Small intestine (tissue), 16 donors: ENCODE results near the gene XBP1. TPM values are rescaled to one million over a fixed set of nuclear protein-coding genes. Genes with fewer than 3 reads are reported as not detected.
"Not testable (repeated sequence)": the region's sequence is repeated elsewhere in the genome, so short reads cannot be mapped to it uniquely, and the experiment has no call there.

Source experiments
- DNase-seq, 2 donors: peaks; one replicate each; pipeline versions ENCODE4 v3.0.0 to v3.0.0-alpha.2; 2013
- FAIRE-seq: peaks from 2 replicates; lab custom pipeline; 2012; peaks lifted over from hg19 to GRCh38; lab: Jason Lieb, UNC
- H3K27ac ChIP-seq, 3 donors: one replicate each; pipeline ENCODE4 v1.5.1; 2013; ENCODE audit warnings: low read length in 2 of 3, mild to moderate bottlenecking in 2 of 3, control low read depth in 1 of 3, inconsistent platforms in 1 of 3, low read depth in 1 of 3, moderate library complexity in 1 of 3
- H3K27me3 ChIP-seq, 3 donors: one replicate each; pipeline ENCODE4 v1.6.1; 2013; ENCODE audit warnings: low read length in 3 of 3, inconsistent platforms in 1 of 3; ENCODE audit not compliant: control insufficient read depth in 3 of 3, insufficient read depth in 3 of 3
- H3K36me3 ChIP-seq, 3 donors: one replicate each; pipeline ENCODE4 v1.6.1; 2013; ENCODE audit warnings: low read length in 3 of 3, inconsistent platforms in 1 of 3, low read depth in 1 of 3, mild to moderate bottlenecking in 1 of 3, moderate library complexity in 1 of 3; ENCODE audit not compliant: control insufficient read depth in 3 of 3, insufficient read depth in 2 of 3
- H3K4me1 ChIP-seq, 3 donors: one replicate each; pipeline ENCODE4 v1.6.1; 2013; ENCODE audit warnings: low read length in 2 of 3, inconsistent platforms in 1 of 3, low read depth in 1 of 3, mild to moderate bottlenecking in 1 of 3, moderate library complexity in 1 of 3; ENCODE audit not compliant: control insufficient read depth in 3 of 3, insufficient read depth in 2 of 3
- H3K4me3 ChIP-seq, 3 donors: one replicate each; pipeline ENCODE4 v1.5.1; 2013; ENCODE audit warnings: low read length in 3 of 3, control low read depth in 1 of 3, inconsistent platforms in 1 of 3, low read depth in 1 of 3, mild to moderate bottlenecking in 1 of 3, moderate library complexity in 1 of 3
- H3K9me3 ChIP-seq, 2 donors: one replicate each; pipeline ENCODE4 v1.6.1; 2013; ENCODE audit warnings: low read depth in 1 of 2, low read length in 1 of 2; ENCODE audit not compliant: control insufficient read depth in 2 of 2, insufficient read depth in 1 of 2
- WGBS, 3 donors: extraction: QIAGEN DNeasy Blood & Tissue Kit; methylation state at CpG; one replicate each; pipeline ENCODE4 v1.1.7; 2013; 5-methylcytosine and 5-hydroxymethylcytosine counted together
- long read RNA-seq, 10 donors: transcript quantifications; one replicate each; lab custom pipeline, GENCODE V29; 2026
- polyA plus RNA-seq, 4 donors: library from polyadenylated mRNA; stranded (reverse) in 3 of 4; unstranded in 1 of 4; fragments of 200-250 nt in 3 of 4; fragments of 120-200 nt in 1 of 4; gene quantifications; one replicate each; pipeline versions ENCODE4 v1.2.1 to v1.2.3, GENCODE V29; 2013
- donor health status: healthy with polysubstance abuse.
- donor health status: control.
- donor health status: control.
- donor health status: Bipolar disorder and iron deficiency.
- donor health status: healthy.

The XBP1 gene
- polyA plus RNA-seq = 100 to 1,000 TPM in 3 of 4 donors, 10 to 100 TPM in 1; 60.2 to 263 (median 173) TPM
- long read RNA-seq, donor 1, transcript XBP1-205 (2 exons, 520 nt) = minor isoform, 11 of 223 reads
- long read RNA-seq, donor 1, transcript XBP1-201 (5 exons, 1,850 nt) = major isoform, 184 of 223 reads
- long read RNA-seq, donor 1, transcript XBP1-206 (2 exons, 2,173 nt) = minor isoform, 11 of 223 reads
- long read RNA-seq, donor 1, partial matches to known transcripts = 11 of 223 reads
- long read RNA-seq, donor 1, other reads (novel, unspliced or antisense) = 5 of 223 reads
- long read RNA-seq, donor 2, transcript XBP1-201 (5 exons, 1,850 nt) = major isoform, 55 of 60 reads
- long read RNA-seq, donor 2, transcript XBP1-206 (2 exons, 2,173 nt) = minor isoform, 5 of 60 reads
- long read RNA-seq, donor 2, partial matches to known transcripts = 0 of 60 reads
- long read RNA-seq, donor 2, other reads (novel, unspliced or antisense) = 0 of 60 reads
- long read RNA-seq, donor 3, transcript XBP1-206 (2 exons, 2,173 nt) = minor isoform, 5 of 99 reads
- long read RNA-seq, donor 3, transcript XBP1-205 (2 exons, 520 nt) = minor isoform, 6 of 99 reads
- long read RNA-seq, donor 3, transcript XBP1-201 (5 exons, 1,850 nt) = major isoform, 88 of 99 reads
- long read RNA-seq, donor 3, partial matches to known transcripts = 0 of 99 reads
- long read RNA-seq, donor 3, other reads (novel, unspliced or antisense) = 0 of 99 reads
- long read RNA-seq, donor 4, partial matches to known transcripts = 0 of 2 reads
- long read RNA-seq, donor 4, other reads (novel, unspliced or antisense) = 0 of 2 reads
- long read RNA-seq, donor 5, transcript XBP1-201 (5 exons, 1,850 nt) = major isoform, 23 of 27 reads
- long read RNA-seq, donor 5, partial matches to known transcripts = 0 of 27 reads
- long read RNA-seq, donor 5, other reads (novel, unspliced or antisense) = 0 of 27 reads
- long read RNA-seq, donor 6, transcript XBP1-201 (5 exons, 1,850 nt) = major isoform, 76 of 81 reads
- long read RNA-seq, donor 6, partial matches to known transcripts = 0 of 81 reads
- long read RNA-seq, donor 6, other reads (novel, unspliced or antisense) = 0 of 81 reads
- long read RNA-seq, donor 7, transcript XBP1-201 (5 exons, 1,850 nt) = major isoform, 59 of 65 reads
- long read RNA-seq, donor 7, partial matches to known transcripts = 0 of 65 reads
- long read RNA-seq, donor 7, other reads (novel, unspliced or antisense) = 0 of 65 reads
- long read RNA-seq, donor 8, partial matches to known transcripts = 0 of 3 reads
- long read RNA-seq, donor 8, other reads (novel, unspliced or antisense) = 0 of 3 reads
- long read RNA-seq, donor 9, transcript XBP1-201 (5 exons, 1,850 nt) = major isoform, 20 of 26 reads
- long read RNA-seq, donor 9, partial matches to known transcripts = 0 of 26 reads
- long read RNA-seq, donor 9, other reads (novel, unspliced or antisense) = 0 of 26 reads
- long read RNA-seq, donor 10, transcript XBP1-201 (5 exons, 1,850 nt) = major isoform, 99 of 114 reads
- long read RNA-seq, donor 10, transcript XBP1-205 (2 exons, 520 nt) = minor isoform, 12 of 114 reads
- long read RNA-seq, donor 10, partial matches to known transcripts = 0 of 114 reads
- long read RNA-seq, donor 10, other reads (novel, unspliced or antisense) = 0 of 114 reads

DNA sequence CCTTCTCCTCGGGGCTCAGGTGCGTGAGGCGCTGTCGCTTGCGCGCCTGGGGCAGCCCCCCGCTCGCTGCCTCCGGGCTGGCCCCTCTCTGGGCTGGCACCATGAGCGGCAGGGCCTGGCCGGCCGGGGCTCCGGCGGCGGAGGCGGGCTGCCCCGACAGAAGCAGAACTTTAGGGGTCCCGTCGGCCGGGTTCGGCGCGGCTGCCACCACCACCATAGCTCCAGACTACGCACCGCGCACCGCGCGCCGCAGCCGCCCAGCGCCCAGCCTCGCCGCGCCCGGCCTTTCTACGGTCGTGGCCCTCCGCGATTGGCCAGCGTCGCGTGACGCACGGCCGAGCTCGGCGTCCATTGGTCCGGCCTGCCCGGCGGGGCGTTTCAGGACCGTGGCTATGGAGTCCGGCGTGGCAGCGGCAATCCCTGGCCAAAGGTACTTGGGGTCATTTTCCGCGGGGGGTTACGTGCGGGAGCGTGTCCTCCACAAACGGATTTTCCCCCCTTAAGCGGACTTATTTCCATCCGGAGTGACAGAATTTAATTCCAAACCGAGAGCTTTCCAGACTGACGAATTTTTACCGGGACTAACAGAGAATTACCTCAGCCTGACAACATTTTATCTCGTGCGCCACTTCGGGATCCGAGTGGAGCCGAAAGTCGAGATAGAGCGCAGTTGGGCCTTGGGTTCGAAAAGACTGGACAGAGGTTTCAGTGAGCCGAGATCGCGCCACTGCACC, at the start of gene XBP1:
XBP1 (minus strand) TSS at position 262 of the 734 bp plus-strand sequence.
- FAIRE-seq = no peak
- no peaks in the 10 kb centered on the region for H3K27me3 ChIP-seq
- H3K9me3 ChIP-seq = no peaks in the 10 kb centered on the region
- peak within 1 kb of the TSS; percentile 88 to 96 (median 91) for H3K4me3 ChIP-seq
- H3K36me3 ChIP-seq = peaks cover 9 to 22% (median 15%) of the 10 kb centered on the region in 3 donors
- H3K27ac ChIP-seq = peak within 1 kb of the TSS; percentile 96 to 99 (median 99)
- H3K4me1 ChIP-seq = peaks cover 0 to 29% (median 14%) of the 10 kb centered on the region in 3 donors
- WGBS, 3 donors = 0% methylated on average over 59 to 78 of the region's 78 CpGs
- DNase-seq = peak; percentile 94 to 99

DNA sequence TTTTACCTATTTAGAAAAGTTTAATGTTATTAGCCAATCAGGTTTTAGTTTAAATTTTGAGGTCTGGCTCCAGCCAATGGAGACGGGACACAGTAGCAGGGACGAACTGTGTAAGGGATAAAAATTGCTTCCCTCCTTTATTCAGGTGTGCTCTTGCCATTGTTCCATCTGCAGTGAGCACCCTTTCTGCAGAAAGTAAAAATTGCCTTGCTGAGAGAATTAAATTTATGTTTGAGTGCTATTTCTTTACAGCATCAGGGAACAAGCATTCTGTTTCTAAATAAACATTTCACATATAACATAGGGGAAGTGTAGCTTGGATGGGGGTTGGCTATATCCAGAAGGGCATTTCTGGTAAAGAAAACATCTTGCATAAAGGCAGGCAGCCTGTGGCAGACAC, 46.6 kb upstream of the XBP1 start:
- Histone ChIP-seq H3K27ac (no peak overlapping the region), H3K4me1 (no peaks in the 10 kb centered on the region), H3K4me3 (no peak overlapping the region), H3K9me3 (peaks cover 0 to 17% of the 10 kb centered on the region in 2 donors), H3K27me3 (no peaks in the 10 kb centered on the region), H3K36me3 (no peaks in the 10 kb centered on the region)
- FAIRE-seq = no peak
- DNase-seq = no peak
- WGBS, 3 donors = 91 to 94% (median 94%) methylated on average over 2 of the region's 2 CpGs

DNA sequence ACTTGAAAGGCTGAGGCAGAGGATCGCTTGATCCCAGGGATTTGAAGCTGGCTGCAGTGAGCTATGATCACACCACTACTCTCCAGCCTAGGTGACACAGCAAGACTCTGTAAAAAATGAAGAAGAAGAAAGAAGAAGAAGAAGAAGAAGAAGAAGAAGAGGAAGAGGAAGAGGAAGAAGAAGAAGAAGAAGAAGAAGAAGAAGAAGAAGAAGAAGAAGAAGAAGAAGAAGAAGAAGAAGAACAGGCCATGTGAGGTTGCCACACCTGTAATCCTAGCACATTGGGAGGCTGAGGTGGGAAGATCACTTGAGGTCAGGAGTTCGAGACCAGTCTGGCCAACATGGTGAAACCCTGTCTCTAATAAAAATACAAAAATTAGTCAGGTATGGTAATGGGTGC, 43.9 kb upstream of the XBP1 start:
- WGBS, 3 donors = 75 to 92% (median 91%) methylated on average over 2 of the region's 2 CpGs
- H3K4me3 ChIP-seq, H3K4me1 ChIP-seq, H3K36me3 ChIP-seq, H3K27me3 ChIP-seq, FAIRE-seq, DNase-seq, H3K27ac ChIP-seq: not testable (repeated sequence)
- peaks cover 0 to 17% of the 10 kb centered on the region in 2 donors for H3K9me3 ChIP-seq

DNA sequence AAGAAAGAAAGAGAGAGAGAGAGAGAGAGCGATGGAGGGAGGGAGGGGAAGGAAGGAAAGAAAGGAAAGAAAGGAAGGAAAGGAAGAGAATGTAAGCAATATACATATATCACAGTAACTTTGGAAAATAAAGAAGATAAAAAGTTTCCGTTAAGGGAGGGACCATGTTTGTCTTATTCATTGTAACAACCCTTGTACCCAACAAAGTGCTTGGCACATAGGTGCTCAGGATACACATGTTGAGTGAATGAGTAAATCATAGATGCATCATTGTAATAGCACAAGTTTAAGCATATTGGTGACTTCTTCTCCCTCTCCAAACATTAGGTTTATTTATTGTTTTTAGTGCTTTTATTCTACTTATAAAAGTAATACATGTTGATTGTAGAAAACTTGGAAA, 43.3 kb upstream of the XBP1 start:
- H3K4me1 ChIP-seq = no peaks in the 10 kb centered on the region
- DNase-seq (peak in 1 of 2 donors; percentile 50), FAIRE-seq (no peak)
- no peak overlapping the region for H3K27ac ChIP-seq
- 54 to 76% (median 54%) methylated on average over 2 of the region's 2 CpGs for WGBS, 3 donors
- H3K36me3 ChIP-seq = peaks cover 0 to 2% (median 0%) of the 10 kb centered on the region in 3 donors
- H3K4me3 ChIP-seq = no peak overlapping the region
- H3K27me3 ChIP-seq = no peaks in the 10 kb centered on the region
- H3K9me3 ChIP-seq = peaks cover 0 to 17% of the 10 kb centered on the region in 2 donors

DNA sequence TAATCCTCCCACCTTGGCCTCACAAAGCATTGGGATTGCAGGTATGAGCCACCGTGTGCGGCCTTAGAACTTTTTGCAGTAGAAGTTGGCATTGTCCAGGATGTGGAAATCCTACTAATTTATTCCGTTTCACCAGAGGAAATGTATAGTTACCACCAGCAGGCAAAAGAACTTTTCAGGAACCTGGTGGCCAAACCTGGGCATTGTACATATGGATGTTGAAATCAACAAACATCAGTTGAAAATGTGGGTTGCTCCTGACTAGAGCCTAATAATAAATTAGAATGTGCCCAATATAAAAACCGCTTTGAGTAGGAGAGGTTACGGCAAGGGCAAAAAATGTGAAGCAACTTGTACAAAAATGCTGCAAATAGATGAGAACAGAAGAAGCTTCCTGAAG, 40.7 kb upstream of the XBP1 start:
- Histone ChIP-seq H3K36me3 (peaks cover 0 to 4% (median 0%) of the 10 kb centered on the region in 3 donors), H3K9me3 (no peaks in the 10 kb centered on the region), H3K27ac (no peak overlapping the region), H3K4me1 (no peaks in the 10 kb centered on the region), H3K27me3 (no peaks in the 10 kb centered on the region), H3K4me3 (no peak overlapping the region)
- 91 to 94% (median 93%) methylated on average over 5 of the region's 5 CpGs for WGBS, 3 donors
- FAIRE-seq (no peak), DNase-seq (no peak)

DNA sequence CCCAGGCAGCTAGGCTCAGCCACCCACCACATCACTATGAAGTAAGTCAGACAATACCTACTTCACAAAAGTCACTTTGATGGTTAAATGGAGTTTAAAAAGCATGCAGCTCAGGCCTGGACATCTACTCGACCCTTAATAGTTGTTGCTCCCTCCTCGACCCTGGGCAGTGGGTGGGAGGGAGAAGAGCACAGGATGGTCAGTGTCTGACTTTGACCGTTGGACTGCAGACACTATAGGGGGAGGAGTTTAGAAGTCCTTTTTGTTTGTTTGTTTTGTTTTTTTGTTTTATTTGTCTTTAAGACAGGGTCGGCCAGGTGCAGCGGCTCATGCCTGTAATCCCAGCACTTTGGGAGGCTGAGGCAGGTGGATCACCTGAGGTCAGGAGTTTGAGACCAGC, 38.6 kb upstream of the XBP1 start:
- FAIRE-seq = no peak
- Histone ChIP-seq H3K4me1 (no peaks in the 10 kb centered on the region), H3K27me3 (no peaks in the 10 kb centered on the region), H3K4me3 (no peak overlapping the region), H3K9me3 (no peaks in the 10 kb centered on the region), H3K36me3 (peaks cover 0 to 7% (median 0%) of the 10 kb centered on the region in 3 donors), H3K27ac (no peak overlapping the region)
- DNase-seq = no peak
- WGBS, 3 donors = 77 to 88% (median 85%) methylated on average over 5 of the region's 5 CpGs

DNA sequence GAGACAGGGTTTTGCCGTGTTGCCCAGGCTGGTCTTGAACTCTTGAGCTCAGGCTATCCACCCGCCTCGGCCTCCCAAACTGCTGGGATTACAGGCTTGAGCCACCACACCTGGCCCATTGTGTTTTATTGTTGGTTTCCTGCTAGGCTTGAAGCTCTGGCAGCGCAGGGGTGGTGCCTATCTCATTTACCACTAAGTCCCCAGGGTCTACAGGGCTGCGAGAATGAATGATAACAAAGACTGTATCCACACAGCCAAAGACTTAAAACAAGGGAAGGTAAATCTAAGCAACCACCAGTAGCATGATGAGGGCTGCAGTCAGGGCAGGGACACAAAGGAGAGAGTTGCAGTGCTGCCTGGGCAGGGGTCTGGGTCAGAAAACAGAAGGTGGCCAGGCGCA, 37.3 kb upstream of the XBP1 start:
- Histone ChIP-seq H3K27ac (no peak overlapping the region), H3K36me3 (peaks cover 0 to 7% (median 0%) of the 10 kb centered on the region in 3 donors), H3K4me1 (no peaks in the 10 kb centered on the region), H3K27me3 (no peaks in the 10 kb centered on the region), H3K4me3 (no peak overlapping the region), H3K9me3 (no peaks in the 10 kb centered on the region)
- FAIRE-seq (no peak), DNase-seq (no peak)
- 89 to 94% (median 92%) methylated on average over 6 of the region's 6 CpGs for WGBS, 3 donors
